ENCODE data around the gene ABCA4.

ABCA4 gene

DNA sequence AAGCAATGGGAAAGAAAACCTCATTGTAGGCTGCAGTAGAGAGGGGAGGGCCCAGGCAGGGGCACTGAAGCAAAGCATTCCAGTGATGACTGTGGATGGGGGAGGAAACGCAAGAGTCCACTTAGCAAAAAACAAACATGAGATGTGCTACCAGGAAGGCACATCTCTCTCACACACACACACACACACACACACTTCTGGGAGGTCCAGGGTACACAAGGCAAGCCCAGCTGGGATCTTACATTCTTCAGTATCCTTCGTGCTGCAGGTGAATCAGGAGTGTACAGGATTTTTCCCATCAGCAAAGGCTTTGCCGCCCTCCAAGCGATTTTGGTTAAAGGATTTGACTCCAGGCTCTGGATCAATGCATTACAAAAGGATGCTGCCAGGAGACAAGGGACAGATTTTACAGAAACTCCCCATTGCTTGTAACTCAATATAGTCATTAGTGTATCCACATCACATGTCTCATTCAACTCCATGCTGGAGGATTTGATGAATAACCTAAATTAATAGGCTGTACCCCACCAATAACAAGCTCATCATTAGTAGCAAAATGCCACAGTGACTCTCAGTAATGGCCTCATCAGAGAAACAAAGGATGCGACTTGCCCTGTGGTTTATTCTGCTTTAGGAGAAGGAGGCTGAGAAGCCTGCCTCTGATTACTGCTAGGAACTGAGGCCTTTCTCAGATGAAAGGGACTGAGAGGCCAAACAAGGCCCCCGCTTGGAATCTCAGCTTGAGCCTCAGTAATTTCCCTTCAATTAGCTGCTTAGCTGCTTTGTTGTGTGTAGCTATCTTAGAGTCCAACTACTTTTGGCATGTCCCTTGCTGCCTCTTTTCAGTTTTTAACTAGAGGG is 41.6 kb downstream of the ABCA4 start:
- no peak for DNase-seq

GRCh38 chr1:94072840-94073522 is 48.0 kb downstream of the ABCA4 start:
- DNase-seq: no peak

DNA sequence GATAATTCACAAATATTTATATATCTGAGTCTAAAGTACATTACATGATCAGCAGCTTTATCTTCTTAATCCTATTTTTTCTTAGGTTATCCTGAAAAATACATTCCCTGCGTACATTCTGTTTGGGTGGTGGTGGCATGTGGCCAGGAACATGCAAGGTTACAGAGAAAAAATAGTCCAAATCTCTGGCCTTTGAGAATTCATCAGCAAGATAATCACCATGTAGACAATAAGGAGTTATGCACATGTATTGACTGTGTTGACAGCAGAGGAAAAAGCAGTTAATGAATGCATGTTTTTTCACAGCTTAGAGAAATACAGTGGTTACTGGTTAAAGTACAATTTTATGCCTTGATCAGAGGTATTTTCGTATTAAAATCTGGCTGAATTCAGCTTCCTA is 49.0 kb downstream of the ABCA4 start:
- no peak for DNase-seq

DNA sequence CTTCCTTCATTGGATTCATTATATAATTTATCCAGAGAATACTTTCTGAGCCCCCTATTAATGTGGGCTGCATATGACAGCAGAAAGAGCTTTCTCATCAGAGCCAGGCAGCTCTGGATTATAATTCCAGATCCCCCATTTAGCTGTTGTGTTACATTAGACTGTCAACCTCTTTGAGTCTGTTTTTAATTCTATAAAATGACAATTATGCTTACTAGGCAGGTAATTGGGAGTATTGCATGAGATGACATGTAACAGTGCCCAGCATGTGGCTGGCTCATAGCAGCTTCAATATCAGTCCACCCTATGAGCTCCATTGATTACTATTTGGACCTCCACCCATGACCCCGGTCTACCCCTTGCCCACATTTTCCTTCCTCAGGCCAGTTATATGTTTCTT is 49.6 kb downstream of the ABCA4 start:
- no peak for DNase-seq

- DNase-seq: no peak
Measured at GRCh38 chr1:94070865-94071264, 50.1 kb downstream of the ABCA4 start.

- DNase-seq: no peak
Measured at GRCh38 chr1:94069919-94070285, 51.0 kb downstream of the ABCA4 start.

GRCh38 chr1:94068999-94069918 is 51.7 kb downstream of the ABCA4 start:
- DNase-seq: no peak

- DNase-seq: no peak
Measured at GRCh38 chr1:94068096-94068998, 52.6 kb downstream of the ABCA4 start.

- no peak for DNase-seq
Measured at GRCh38 chr1:94067196-94067595, 53.8 kb downstream of the ABCA4 start.

GRCh38 chr1:94063379-94063778 is 57.6 kb downstream of the ABCA4 start:
- no peak for DNase-seq

DNA sequence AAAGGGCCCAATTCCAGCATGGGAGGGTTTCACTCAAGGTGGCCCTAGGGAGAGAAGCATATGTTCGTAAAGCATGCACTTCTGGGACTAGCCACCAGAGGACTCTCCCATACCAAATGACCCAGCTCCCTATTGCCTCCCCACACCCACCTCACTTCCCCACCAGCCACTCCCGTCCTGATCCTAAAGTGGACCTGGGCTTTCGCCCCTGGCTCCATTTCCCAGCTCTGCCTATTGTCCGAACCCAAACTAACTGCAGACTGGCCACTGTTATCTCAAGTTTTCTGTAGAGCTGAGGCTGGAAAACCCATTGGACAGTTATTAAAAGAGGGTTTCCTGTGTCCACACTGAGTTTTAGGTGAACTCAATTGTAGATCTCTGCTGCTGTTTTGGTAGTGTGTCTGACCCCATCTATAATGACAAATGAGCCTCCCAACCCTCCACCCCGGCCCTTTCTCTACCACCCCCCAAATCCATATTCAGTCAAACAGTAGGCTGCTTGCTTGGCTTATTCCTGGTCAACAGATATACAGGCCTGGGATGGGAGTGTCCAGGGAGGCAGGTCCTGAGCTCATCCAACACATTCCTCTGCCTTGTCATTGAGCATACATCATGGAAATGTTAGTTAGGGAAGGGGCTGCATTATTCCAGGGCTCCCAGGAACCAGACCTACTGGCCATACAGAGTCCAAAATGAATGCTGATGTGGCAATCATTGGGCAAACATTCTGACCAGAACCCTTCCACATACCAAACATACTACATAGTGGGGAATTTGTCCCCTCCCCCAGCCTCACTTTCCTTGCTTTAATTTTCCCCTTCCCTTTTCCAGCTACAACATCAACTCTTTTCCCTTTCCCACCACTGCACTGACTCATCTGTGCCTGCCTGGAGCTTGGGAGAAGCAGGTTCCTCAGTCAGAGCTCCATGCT is 59.2 kb downstream of the ABCA4 start:
- DNase-seq: peak; percentile 42

GRCh38 chr1:94060720-94061119 is 60.2 kb downstream of the ABCA4 start:
- DNase-seq: no peak

- DNase-seq: no peak
Measured at GRCh38 chr1:94058766-94059165, 62.2 kb downstream of the ABCA4 start.

- DNase-seq: no peak
Measured at GRCh38 chr1:94056996-94057395, 64.0 kb downstream of the ABCA4 start.

DNA sequence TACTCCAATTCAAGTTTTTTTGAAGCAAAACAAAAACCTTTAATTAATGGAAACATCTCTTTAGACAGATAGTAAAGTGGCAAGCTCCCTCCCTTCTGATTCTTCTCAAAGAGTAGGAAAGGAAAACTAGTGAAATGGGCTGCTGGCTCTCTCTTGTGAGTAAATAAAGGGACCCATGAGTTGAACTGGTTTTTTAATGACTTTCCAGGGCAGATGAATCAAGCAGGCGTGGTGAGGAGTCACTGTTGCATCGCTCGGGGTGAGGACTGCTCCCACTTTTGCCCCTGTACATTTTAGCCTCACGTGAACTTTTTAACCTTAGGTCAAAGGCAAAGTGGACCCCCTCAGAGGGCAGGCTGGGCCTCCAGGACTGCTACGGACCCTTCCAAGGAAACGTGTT is 64.8 kb downstream of the ABCA4 start:
- DNase-seq: no peak

- DNase-seq: no peak
Measured at GRCh38 chr1:94055459-94056122, 65.4 kb downstream of the ABCA4 start.

DNA sequence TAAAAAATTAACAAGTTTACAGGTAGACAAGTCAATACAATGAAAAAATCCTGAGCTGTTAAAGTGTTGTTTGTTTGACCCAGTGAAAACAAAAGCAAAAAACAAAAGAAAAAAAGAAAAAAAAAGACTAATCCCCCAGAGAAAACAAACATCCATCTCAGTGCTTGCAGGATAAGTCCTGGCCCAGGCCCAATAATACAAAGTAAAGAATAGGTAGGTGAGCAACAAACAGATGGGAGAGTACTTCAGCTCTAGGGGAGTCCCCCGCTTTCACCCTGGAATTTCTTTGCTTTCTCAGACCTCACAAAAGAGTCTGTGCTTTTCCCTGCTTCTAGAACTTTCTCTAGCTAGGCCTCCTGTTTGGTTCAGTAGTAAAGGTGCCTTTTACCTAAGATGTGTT is 70.3 kb downstream of the ABCA4 start:
- no peak for DNase-seq

- no peak for DNase-seq
Measured at GRCh38 chr1:94050254-94050653, 70.7 kb downstream of the ABCA4 start.

GRCh38 chr1:94049791-94050190 is 71.2 kb downstream of the ABCA4 start:
- no peak for DNase-seq

GRCh38 chr1:94048413-94049164 is 72.4 kb downstream of the ABCA4 start:
- no peak for DNase-seq

Data from stimulated activated CD4-positive, alpha-beta T cell treated with anti-CD3 and anti-CD28 coated beads, Interleukin-15, amount 100 ng/mL, for 24 hours (primary cell).